ENCODE data around the gene PLA1A. TPM values are rescaled to one million over a fixed set of nuclear protein-coding genes. Genes with fewer than 3 reads are reported as not detected.

Gene PLA1A
- total and polyA plus RNA-seq, 10 of the 15 experiments (the other 5 are each of a cell fraction or from before 2014, with no cell fraction given), result 2.9 to 106 (median 4.8) TPM

DNA sequence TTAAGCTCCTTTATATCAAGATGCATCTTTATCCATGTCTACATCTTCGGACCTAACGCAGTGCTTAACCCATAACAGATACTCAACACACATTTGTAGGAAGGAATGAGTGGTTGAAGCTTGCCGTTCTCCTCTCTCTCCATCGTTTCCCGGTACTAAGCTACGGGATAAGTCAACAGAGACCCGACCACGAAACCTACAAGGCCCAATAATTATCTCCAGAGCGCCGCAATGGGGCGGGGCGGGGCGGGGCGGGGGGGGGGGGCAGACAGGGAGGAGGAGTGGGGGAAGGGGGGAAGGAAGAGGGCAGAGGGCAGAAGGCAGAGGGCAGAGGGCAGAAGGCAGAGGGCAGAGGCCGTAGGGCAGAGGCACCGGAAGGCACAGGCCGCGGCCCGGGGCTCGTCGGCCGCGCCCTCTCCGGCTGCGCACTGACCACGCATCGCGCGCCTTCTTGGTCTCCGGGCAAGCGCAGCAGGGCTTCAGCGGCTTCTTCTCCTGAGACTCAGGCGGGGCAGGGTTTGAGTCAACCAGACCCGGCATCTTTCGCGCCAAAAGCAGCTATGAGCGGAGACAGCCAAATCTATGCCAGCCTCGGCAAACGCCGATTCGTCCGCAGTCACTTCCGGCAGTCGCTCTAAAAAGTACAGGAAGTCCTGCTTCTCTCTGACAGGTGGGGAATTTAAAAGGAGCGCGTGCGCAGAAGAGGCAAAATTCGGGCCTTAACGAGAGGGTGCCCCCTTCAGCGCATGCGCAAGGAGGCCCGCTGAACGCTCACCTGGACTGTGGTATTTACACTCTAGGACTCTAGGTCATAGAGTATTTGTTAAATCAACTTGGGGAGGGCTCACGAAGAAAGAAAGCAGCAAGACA is 79.3 kb downstream of the PLA1A start, which contains the start of gene COX17 (continued):
- peak; percentile 75; the same call in 1 of the 2 replicates for TF ChIP-seq MXI1 (IDR thresholded peaks at IDR 0.05; ENCODE audit: low read depth, low read length)
- TF ChIP-seq POLR2AphosphoS2 (IDR thresholded peaks at IDR 0.05; ENCODE audit: low read depth, low read length), result no peak; the same call in none of the 2 replicates
- no peak for TF ChIP-seq CEBPZ (IDR thresholded peaks at IDR 0.05; ENCODE audit: low read depth, low read length)
- no peak for TF ChIP-seq IRF5 (IDR thresholded peaks at IDR 0.05; ENCODE audit: borderline replicate concordance)
- TF ChIP-seq, protein P1, sequence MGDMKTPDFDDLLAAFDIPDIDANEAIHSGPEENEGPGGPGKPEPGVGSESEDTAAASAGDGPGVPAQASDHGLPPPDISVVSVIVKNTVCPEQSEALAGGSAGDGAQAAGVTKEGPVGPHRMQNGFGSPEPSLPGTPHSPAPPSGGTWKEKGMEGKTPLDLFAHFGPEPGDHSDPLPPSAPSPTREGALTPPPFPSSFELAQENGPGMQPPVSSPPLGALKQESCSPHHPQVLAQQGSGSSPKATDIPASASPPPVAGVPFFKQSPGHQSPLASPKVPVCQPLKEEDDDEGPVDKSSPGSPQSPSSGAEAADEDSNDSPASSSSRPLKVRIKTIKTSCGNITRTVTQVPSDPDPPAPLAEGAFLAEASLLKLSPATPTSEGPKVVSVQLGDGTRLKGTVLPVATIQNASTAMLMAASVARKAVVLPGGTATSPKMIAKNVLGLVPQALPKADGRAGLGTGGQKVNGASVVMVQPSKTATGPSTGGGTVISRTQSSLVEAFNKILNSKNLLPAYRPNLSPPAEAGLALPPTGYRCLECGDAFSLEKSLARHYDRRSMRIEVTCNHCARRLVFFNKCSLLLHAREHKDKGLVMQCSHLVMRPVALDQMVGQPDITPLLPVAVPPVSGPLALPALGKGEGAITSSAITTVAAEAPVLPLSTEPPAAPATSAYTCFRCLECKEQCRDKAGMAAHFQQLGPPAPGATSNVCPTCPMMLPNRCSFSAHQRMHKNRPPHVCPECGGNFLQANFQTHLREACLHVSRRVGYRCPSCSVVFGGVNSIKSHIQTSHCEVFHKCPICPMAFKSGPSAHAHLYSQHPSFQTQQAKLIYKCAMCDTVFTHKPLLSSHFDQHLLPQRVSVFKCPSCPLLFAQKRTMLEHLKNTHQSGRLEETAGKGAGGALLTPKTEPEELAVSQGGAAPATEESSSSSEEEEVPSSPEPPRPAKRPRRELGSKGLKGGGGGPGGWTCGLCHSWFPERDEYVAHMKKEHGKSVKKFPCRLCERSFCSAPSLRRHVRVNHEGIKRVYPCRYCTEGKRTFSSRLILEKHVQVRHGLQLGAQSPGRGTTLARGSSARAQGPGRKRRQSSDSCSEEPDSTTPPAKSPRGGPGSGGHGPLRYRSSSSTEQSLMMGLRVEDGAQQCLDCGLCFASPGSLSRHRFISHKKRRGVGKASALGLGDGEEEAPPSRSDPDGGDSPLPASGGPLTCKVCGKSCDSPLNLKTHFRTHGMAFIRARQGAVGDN (IDR thresholded peaks at IDR 0.05), result peak; percentile 78
- peak; percentile 53; the same call in 1 of the 2 replicates for TF ChIP-seq NFYB (IDR thresholded peaks at IDR 0.05; ENCODE audit: insufficient read depth, low read depth, low read length)
- TF ChIP-seq SIX5 (IDR thresholded peaks at IDR 0.05; ENCODE audit: low read depth, low read length, severe bottlenecking), result no peak
- no peak for TF ChIP-seq PAX8 (IDR thresholded peaks at IDR 0.05)
- TF ChIP-seq EGR1 (IDR thresholded peaks at IDR 0.05; ENCODE audit: borderline replicate concordance in 1 of 2, low read depth in 2 of 2, low read length in 2 of 2), result no peak
- no peak; the same call in 1 of the 2 replicates for TF ChIP-seq PAX5 (IDR thresholded peaks at IDR 0.05; ENCODE audit: borderline replicate concordance, low read depth, low read length)
- TF ChIP-seq, protein P2, sequence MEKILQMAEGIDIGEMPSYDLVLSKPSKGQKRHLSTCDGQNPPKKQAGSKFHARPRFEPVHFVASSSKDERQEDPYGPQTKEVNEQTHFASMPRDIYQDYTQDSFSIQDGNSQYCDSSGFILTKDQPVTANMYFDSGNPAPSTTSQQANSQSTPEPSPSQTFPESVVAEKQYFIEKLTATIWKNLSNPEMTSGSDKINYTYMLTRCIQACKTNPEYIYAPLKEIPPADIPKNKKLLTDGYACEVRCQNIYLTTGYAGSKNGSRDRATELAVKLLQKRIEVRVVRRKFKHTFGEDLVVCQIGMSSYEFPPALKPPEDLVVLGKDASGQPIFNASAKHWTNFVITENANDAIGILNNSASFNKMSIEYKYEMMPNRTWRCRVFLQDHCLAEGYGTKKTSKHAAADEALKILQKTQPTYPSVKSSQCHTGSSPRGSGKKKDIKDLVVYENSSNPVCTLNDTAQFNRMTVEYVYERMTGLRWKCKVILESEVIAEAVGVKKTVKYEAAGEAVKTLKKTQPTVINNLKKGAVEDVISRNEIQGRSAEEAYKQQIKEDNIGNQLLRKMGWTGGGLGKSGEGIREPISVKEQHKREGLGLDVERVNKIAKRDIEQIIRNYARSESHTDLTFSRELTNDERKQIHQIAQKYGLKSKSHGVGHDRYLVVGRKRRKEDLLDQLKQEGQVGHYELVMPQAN (conservative IDR thresholded peaks at IDR 0.05), result peak; percentile 93
- no peak for TF ChIP-seq BCL11A (IDR thresholded peaks at IDR 0.05; ENCODE audit: low read depth, low read length)
- no peak for TF ChIP-seq ATF2 (IDR thresholded peaks at IDR 0.05; ENCODE audit: low read length)
- TF ChIP-seq NFYA (IDR thresholded peaks at IDR 0.05; ENCODE audit: borderline replicate concordance, low read depth, low read length), result no peak
- no peak for TF ChIP-seq IKZF2 (IDR thresholded peaks at IDR 0.05)
- no peak for TF ChIP-seq SREBF2 (IDR thresholded peaks at IDR 0.05; ENCODE audit: low read length)

Measured in GM12878 (cell line).